Measurements from ENCODE around the gene GP1BA.

Gene GP1BA

GRCh38 chr17:4946312-4946976 lies 14.4 kb downstream of the GP1BA start:
- Histone ChIP-seq H3K4me1 (ENCODE audit: control insufficient read depth, insufficient read depth, low read length) (peaks cover 18% of the 10 kb centered on the region), H3K9me3 (ENCODE audit: control insufficient read depth, insufficient read depth, low read length) (no peaks in the 10 kb centered on the region), H3K9ac (ENCODE audit: low read depth, low read length) (peak overlapping the region; percentile 80), H3K36me3 (ENCODE audit: control insufficient read depth, insufficient read depth, low read length) (peaks cover 51% of the 10 kb centered on the region), H3K27ac (ENCODE audit: low read depth, low read length) (peak overlapping the region; percentile 100), H3K4me3 (ENCODE audit: low read depth, low read length) (peak overlapping the region; percentile 98), H3K27me3 (ENCODE audit: control insufficient read depth, insufficient read depth, low read length) (no peaks in the 10 kb centered on the region)

- Histone ChIP-seq H3K4me1 (ENCODE audit: control insufficient read depth, insufficient read depth, low read length) (peaks cover 22% of the 10 kb centered on the region), H3K9me3 (ENCODE audit: control insufficient read depth, insufficient read depth, low read length) (no peaks in the 10 kb centered on the region), H3K27ac (ENCODE audit: low read depth, low read length) (peak overlapping the region; percentile 100), H3K27me3 (ENCODE audit: control insufficient read depth, insufficient read depth, low read length) (no peaks in the 10 kb centered on the region), H3K4me3 (ENCODE audit: low read depth, low read length) (peak overlapping the region; percentile 98), H3K36me3 (ENCODE audit: control insufficient read depth, insufficient read depth, low read length) (peaks cover 49% of the 10 kb centered on the region), H3K9ac (ENCODE audit: low read depth, low read length) (peak overlapping the region; percentile 80)
Observed at GRCh38 chr17:4947010-4947410, 14.9 kb downstream of the GP1BA start.

- no peaks in the 10 kb centered on the region for H3K9me3 ChIP-seq (ENCODE audit: control insufficient read depth, insufficient read depth, low read length)
- H3K9ac ChIP-seq (ENCODE audit: low read depth, low read length): peak overlapping the region; percentile 97
- peaks cover 44% of the 10 kb centered on the region for H3K36me3 ChIP-seq (ENCODE audit: control insufficient read depth, insufficient read depth, low read length)
- H3K4me1 ChIP-seq (ENCODE audit: control insufficient read depth, insufficient read depth, low read length): peaks cover 22% of the 10 kb centered on the region
- H3K27me3 ChIP-seq (ENCODE audit: control insufficient read depth, insufficient read depth, low read length): no peaks in the 10 kb centered on the region
- peak overlapping the region; percentile 100 for H3K27ac ChIP-seq (ENCODE audit: low read depth, low read length)
- peak overlapping the region; percentile 98 for H3K4me3 ChIP-seq (ENCODE audit: low read depth, low read length)
Observed at GRCh38 chr17:4947411-4948165, 15.5 kb downstream of the GP1BA start.

GRCh38 chr17:4948166-4948930 lies 16.3 kb downstream of the GP1BA start, which contains the start of gene PFN1:
PFN1 (minus strand) TSS chr17:4948530; CDS start chr17:4948394, 136 bp downstream.
- H3K4me3 ChIP-seq (ENCODE audit: low read depth, low read length): peak within 1 kb of the TSS; percentile 98
- no peaks in the 10 kb centered on the region for H3K27me3 ChIP-seq (ENCODE audit: control insufficient read depth, insufficient read depth, low read length)
- no peaks in the 10 kb centered on the region for H3K9me3 ChIP-seq (ENCODE audit: control insufficient read depth, insufficient read depth, low read length)
- peaks cover 36% of the 10 kb centered on the region for H3K36me3 ChIP-seq (ENCODE audit: control insufficient read depth, insufficient read depth, low read length)
- peak within 1 kb of the TSS; percentile 97 for H3K9ac ChIP-seq (ENCODE audit: low read depth, low read length)
- peaks cover 22% of the 10 kb centered on the region for H3K4me1 ChIP-seq (ENCODE audit: control insufficient read depth, insufficient read depth, low read length)
- H3K27ac ChIP-seq (ENCODE audit: low read depth, low read length): peak within 1 kb of the TSS; percentile 100

- Histone ChIP-seq H3K9ac (ENCODE audit: low read depth, low read length) (peak overlapping the region; percentile 89), H3K9me3 (ENCODE audit: control insufficient read depth, insufficient read depth, low read length) (no peaks in the 10 kb centered on the region), H3K27me3 (ENCODE audit: control insufficient read depth, insufficient read depth, low read length) (no peaks in the 10 kb centered on the region), H3K4me1 (ENCODE audit: control insufficient read depth, insufficient read depth, low read length) (peaks cover 22% of the 10 kb centered on the region), H3K27ac (ENCODE audit: low read depth, low read length) (peak overlapping the region; percentile 100), H3K36me3 (ENCODE audit: control insufficient read depth, insufficient read depth, low read length) (peaks cover 30% of the 10 kb centered on the region), H3K4me3 (ENCODE audit: low read depth, low read length) (peak overlapping the region; percentile 98)
Observed at GRCh38 chr17:4948931-4949320, 16.8 kb downstream of the GP1BA start.

GRCh38 chr17:4949321-4950074 lies 17.4 kb downstream of the GP1BA start:
- Histone ChIP-seq H3K9me3 (ENCODE audit: control insufficient read depth, insufficient read depth, low read length) (no peaks in the 10 kb centered on the region), H3K27ac (ENCODE audit: low read depth, low read length) (peak overlapping the region; percentile 100), H3K36me3 (ENCODE audit: control insufficient read depth, insufficient read depth, low read length) (peaks cover 25% of the 10 kb centered on the region), H3K4me1 (ENCODE audit: control insufficient read depth, insufficient read depth, low read length) (peaks cover 22% of the 10 kb centered on the region), H3K9ac (ENCODE audit: low read depth, low read length) (peak overlapping the region; percentile 89), H3K4me3 (ENCODE audit: low read depth, low read length) (peak overlapping the region; percentile 98), H3K27me3 (ENCODE audit: control insufficient read depth, insufficient read depth, low read length) (no peaks in the 10 kb centered on the region)

GRCh38 chr17:4950075-4950745 lies 18.1 kb downstream of the GP1BA start:
- Histone ChIP-seq H3K4me3 (ENCODE audit: low read depth, low read length) (peak overlapping the region; percentile 67), H3K4me1 (ENCODE audit: control insufficient read depth, insufficient read depth, low read length) (peaks cover 22% of the 10 kb centered on the region), H3K9me3 (ENCODE audit: control insufficient read depth, insufficient read depth, low read length) (no peaks in the 10 kb centered on the region), H3K9ac (ENCODE audit: low read depth, low read length) (peak overlapping the region; percentile 56), H3K27me3 (ENCODE audit: control insufficient read depth, insufficient read depth, low read length) (no peaks in the 10 kb centered on the region), H3K36me3 (ENCODE audit: control insufficient read depth, insufficient read depth, low read length) (peaks cover 18% of the 10 kb centered on the region), H3K27ac (ENCODE audit: low read depth, low read length) (peak overlapping the region; percentile 100)

- Histone ChIP-seq H3K9ac (ENCODE audit: low read depth, low read length) (peak within 1 kb of the TSS; percentile 56), H3K9me3 (ENCODE audit: control insufficient read depth, insufficient read depth, low read length) (no peaks in the 10 kb centered on the region), H3K27ac (ENCODE audit: low read depth, low read length) (peak within 1 kb of the TSS; percentile 100), H3K27me3 (ENCODE audit: control insufficient read depth, insufficient read depth, low read length) (no peaks in the 10 kb centered on the region), H3K36me3 (ENCODE audit: control insufficient read depth, insufficient read depth, low read length) (peaks cover 12% of the 10 kb centered on the region), H3K4me1 (ENCODE audit: control insufficient read depth, insufficient read depth, low read length) (peaks cover 22% of the 10 kb centered on the region), H3K4me3 (ENCODE audit: low read depth, low read length) (peak within 1 kb of the TSS; percentile 67)
Observed at GRCh38 chr17:4950746-4951204, 18.7 kb downstream of the GP1BA start, which contains the start of gene ENO3. ENO3 (plus strand) TSS chr17:4951119; CDS start chr17:4951830, 711 bp downstream.

- no peak overlapping the region for H3K9ac ChIP-seq (ENCODE audit: low read depth, low read length)
- H3K9me3 ChIP-seq (ENCODE audit: control insufficient read depth, insufficient read depth, low read length): no peaks in the 10 kb centered on the region
- H3K27ac ChIP-seq (ENCODE audit: low read depth, low read length): no peak overlapping the region
- H3K4me3 ChIP-seq (ENCODE audit: low read depth, low read length): peak overlapping the region; percentile 67
- no peaks in the 10 kb centered on the region for H3K27me3 ChIP-seq (ENCODE audit: control insufficient read depth, insufficient read depth, low read length)
- H3K4me1 ChIP-seq (ENCODE audit: control insufficient read depth, insufficient read depth, low read length): peaks cover 17% of the 10 kb centered on the region
- peaks cover 5% of the 10 kb centered on the region for H3K36me3 ChIP-seq (ENCODE audit: control insufficient read depth, insufficient read depth, low read length)
Observed at GRCh38 chr17:4951486-4951885, 19.4 kb downstream of the GP1BA start.
